RCC 7860 (cell line): Measurements from ENCODE around the gene ADCYAP1R1.

Source experiments
- DNase-seq: peaks from one replicate; pipeline ENCODE4 v3.0.0-alpha.2; 2015; ENCODE audit warnings: low spot score
- FAIRE-seq: peaks from 2 replicates; lab custom pipeline; 2012; peaks lifted over from hg19 to GRCh38; lab: Jason Lieb, UNC

ADCYAP1R1 gene

GRCh38 chr7:31082447-31082846 is 30.3 kb downstream of the ADCYAP1R1 start:
- no peak for FAIRE-seq
- DNase-seq = no peak

- DNase-seq = no peak
- no peak for FAIRE-seq
Observed at GRCh38 chr7:31083210-31083786, 31.2 kb downstream of the ADCYAP1R1 start.

- no peak for DNase-seq
- FAIRE-seq = no peak
Observed at GRCh38 chr7:31084226-31084625, 32.1 kb downstream of the ADCYAP1R1 start.

GRCh38 chr7:31087351-31087750 is 35.2 kb downstream of the ADCYAP1R1 start:
- no peak for DNase-seq
- FAIRE-seq = no peak

GRCh38 chr7:31091924-31092434 is 39.9 kb downstream of the ADCYAP1R1 start:
- DNase-seq (no peak), FAIRE-seq (no peak)

- FAIRE-seq (no peak), DNase-seq (no peak)
Observed at GRCh38 chr7:31092606-31093005, 40.5 kb downstream of the ADCYAP1R1 start.

- no peak for FAIRE-seq
Observed at GRCh38 chr7:31093282-31093681, 41.2 kb downstream of the ADCYAP1R1 start.

GRCh38 chr7:31094271-31094670 is 42.2 kb downstream of the ADCYAP1R1 start:
- no peak for FAIRE-seq
- no peak for DNase-seq

More at GRCh38 chr7:31093282-31093681, 41.2 kb downstream of the ADCYAP1R1 start:
- DNase-seq = no peak

- DNase-seq (no peak), FAIRE-seq (no peak)
Observed at GRCh38 chr7:31095286-31096197, 43.4 kb downstream of the ADCYAP1R1 start.

GRCh38 chr7:31096198-31096876 is 44.2 kb downstream of the ADCYAP1R1 start:
- DNase-seq (no peak), FAIRE-seq (no peak)

- FAIRE-seq = no peak
- no peak for DNase-seq
Observed at GRCh38 chr7:31096877-31097258, 44.8 kb downstream of the ADCYAP1R1 start.

- DNase-seq (no peak), FAIRE-seq (no peak)
Observed at GRCh38 chr7:31098642-31099360, 46.7 kb downstream of the ADCYAP1R1 start.

- no peak for DNase-seq
- FAIRE-seq = no peak
Observed at GRCh38 chr7:31099451-31100444, 47.6 kb downstream of the ADCYAP1R1 start.

- no peak for FAIRE-seq
- DNase-seq = peak; percentile 31
Observed at GRCh38 chr7:31100445-31100844, 48.3 kb downstream of the ADCYAP1R1 start.

- no peak for DNase-seq
- no peak for FAIRE-seq
Observed at GRCh38 chr7:31100871-31101270, 48.8 kb downstream of the ADCYAP1R1 start.

- no peak for DNase-seq
- FAIRE-seq = no peak
Observed at GRCh38 chr7:31101544-31101943, 49.4 kb downstream of the ADCYAP1R1 start.

- DNase-seq (no peak), FAIRE-seq (no peak)
Observed at GRCh38 chr7:31102151-31102972, 50.3 kb downstream of the ADCYAP1R1 start.

- FAIRE-seq = no peak
- no peak for DNase-seq
Observed at GRCh38 chr7:31102973-31103850, 51.1 kb downstream of the ADCYAP1R1 start.
